COR-L47 (cell line): ENCODE data around the gene PCP2.

Source experiments
- DNase-seq: peaks from one replicate; lab custom pipeline; 2025; lab: John Stamatoyannopoulos, UW

The PCP2 gene

DNA sequence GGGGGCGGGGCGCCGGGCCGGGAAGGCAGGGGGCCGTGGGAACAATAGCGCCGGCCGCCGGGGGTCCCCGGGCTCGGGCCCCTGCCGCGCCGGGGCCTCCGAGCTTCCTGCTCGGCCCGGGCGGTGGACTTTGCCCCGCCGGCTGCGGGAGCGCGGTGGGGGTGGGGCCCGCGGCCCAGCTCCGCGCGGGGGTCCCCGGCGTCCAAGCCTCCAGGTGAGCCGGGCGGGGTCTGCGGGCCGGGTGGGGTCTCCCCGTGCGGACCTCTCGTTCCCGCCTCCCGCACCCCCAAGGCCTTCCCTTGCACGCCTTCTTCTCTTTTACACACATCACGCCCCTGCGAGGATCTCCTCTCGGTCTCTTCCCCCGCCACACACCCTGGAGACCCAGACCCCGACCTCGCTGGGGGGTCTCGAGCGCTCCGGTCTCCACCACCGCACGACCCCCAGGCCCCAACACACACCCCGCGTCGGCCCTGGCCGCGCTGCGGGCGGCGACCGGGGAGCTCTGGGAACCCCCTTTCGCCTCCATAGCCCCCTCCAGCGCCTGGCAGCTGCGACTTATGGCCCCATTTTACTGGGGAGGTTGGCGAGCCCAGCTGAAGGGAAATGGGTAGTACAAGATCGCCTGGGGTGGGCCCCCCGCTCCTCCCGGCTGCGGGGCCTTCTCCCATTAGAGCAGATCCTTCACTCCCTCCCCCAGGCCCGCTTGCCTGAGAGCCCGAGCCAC lies 37.1 kb downstream of the PCP2 start:
- no peak for DNase-seq

DNA sequence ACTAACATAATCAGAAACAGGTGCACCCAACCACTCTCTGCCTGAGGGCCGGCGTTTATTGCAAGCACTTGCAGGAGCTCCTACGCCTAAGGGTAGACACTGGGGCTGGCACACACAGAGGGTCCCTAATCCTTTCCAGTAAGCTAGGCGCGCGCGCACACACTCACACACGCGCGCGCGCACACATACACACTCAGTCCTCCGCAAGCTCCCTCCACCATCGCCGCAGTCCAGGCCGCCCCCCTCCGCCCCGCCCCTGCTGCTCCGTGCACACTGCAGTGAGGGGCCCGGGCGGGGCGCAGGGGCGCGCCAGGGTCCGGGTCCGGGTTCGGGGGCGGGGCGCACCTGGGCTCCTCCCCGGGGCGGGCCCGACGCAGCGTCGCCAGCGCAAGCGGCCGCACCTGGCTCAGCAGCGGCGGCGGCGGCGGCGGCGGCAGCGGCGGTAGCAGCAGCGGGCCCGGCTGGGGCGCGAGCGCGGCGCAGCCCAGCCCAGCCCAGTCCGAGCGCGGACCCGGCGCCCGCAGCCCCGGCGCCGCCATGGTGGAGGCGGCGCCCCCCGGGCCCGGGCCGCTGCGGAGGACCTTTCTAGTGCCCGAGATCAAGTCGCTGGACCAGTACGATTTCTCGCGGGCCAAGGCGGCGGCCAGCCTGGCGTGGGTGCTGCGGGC lies 37.9 kb downstream of the PCP2 start, which contains the start of gene CAMSAP3:
TSS of gene CAMSAP3 (plus strand) at position 398 of the 668 bp plus-strand sequence. CDS start at position 538, 140 bp downstream.
- DNase-seq: peak; percentile 71

DNA sequence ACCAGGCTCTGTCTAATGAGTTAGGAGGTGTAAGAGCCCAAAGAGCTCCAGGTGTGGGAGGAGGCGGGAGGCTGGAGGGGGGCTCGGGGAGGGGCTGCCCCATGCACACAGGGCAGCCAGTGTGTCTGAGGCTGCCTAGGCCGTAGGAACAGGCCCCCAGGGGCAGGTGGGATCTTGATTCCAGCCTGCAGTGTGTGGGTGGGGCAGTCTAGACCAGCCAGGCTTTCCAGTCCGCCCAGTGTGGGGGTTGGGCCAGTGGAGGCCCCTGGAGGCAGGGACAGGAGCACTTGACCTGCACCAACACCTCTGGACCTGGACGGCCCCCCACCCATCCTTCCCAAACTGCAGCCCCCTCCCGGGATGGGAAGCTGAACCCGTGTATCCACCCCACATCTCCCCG lies 43.3 kb downstream of the PCP2 start:
- DNase-seq: no peak

DNA sequence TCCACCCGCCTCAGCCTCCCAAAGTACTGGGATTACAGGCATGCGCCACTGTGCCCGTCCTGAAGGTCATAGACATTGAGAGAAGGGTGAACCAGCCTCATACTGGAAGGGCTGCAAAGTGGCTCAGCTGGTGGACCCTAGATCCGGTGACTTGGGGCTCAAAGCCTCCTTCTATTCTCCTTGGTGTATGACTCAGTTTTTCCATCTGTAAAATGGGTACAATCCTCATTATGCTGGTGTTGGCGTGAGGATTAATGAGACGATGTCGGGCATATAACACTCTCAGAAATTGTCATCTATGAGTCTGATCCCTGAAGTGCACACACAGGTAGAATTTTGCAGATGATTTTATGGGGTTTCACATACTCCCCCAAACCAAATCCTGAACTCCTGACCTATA lies 43.7 kb downstream of the PCP2 start:
- DNase-seq: no peak

DNA sequence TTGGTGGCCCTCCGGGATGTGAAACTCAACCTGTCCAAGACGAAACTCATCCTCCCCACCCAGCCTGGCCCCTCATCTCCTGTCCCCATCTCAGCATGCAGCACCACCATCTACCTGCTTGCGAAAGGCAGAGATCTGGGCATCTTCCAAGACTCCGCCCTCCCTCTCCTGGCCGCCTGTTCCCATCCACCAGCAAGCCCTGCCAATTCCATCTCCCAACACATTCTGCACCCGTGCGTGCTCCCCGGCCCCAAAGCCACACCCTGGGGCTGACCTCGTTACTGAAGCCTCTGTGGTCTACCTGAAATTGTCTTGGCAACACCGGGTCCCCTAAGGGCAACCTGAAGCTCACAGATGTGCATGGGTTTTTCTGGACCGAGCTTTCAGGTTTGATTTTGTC lies 51.1 kb downstream of the PCP2 start:
- DNase-seq: no peak
